SW 1271 (cell line): ENCODE measurements around the gene CHPF.

Source experiments
- DNase-seq, 2 experiments: peaks; one replicate each; lab custom pipeline; 2025; lab: John Stamatoyannopoulos, UW

The CHPF gene

DNA sequence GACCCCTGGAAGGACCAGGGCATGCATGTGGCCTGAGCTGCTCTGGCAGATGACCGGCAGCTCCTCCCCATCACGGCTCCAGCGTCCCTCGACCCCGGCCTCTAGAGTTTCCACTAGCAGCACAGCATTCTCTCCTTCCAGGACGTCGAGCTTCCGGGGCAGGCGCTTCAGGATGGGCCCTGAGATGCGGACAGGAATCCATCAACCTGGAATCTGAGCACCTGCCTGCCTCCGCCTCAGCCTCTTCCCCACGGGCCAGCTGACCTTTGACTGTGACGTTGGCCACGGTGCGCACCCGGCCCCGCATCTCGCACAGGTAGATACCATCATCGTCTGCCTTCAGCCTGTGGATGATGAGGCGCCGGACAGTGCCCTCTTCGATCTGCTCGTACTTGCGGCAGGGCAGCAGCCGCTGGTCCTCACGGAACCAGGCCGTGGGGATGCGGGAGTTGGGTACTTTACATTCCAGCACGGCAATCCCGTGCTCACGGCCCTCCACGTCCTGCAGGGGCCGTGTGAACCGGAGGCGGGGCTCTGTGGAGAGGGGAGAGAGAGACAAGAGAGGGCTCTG is 24.3 kb upstream of the CHPF start:
- no peak for DNase-seq

DNA sequence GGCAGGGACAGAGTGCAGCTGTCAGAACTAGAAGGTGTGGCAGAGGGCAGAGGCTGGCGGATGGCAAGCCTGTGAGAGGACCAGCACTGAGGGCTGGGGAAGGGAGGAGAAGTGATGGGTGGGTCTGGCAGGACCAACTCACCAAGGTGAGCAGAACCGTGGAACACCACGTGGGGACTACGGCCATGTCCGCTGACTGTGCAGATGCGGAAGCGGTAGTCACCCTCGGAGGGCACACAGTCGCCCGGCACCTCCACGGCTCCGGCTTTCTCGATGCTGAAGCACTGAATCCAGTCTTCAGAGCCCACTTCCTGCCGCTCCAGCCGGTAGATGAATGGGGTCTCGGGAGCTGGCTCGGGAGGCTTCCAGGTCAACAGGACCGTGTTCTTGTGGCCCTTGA is 23.5 kb upstream of the CHPF start:
- no peak for DNase-seq

- DNase-seq: no peak
These were observed 23.0 kb upstream of the CHPF start for GRCh38 chr2:219566640-219567039.

GRCh38 chr2:219565130-219566080 is 21.8 kb upstream of the CHPF start:
- no peak for DNase-seq

GRCh38 chr2:219563271-219563928 is 19.8 kb upstream of the CHPF start:
- DNase-seq: no peak

DNA sequence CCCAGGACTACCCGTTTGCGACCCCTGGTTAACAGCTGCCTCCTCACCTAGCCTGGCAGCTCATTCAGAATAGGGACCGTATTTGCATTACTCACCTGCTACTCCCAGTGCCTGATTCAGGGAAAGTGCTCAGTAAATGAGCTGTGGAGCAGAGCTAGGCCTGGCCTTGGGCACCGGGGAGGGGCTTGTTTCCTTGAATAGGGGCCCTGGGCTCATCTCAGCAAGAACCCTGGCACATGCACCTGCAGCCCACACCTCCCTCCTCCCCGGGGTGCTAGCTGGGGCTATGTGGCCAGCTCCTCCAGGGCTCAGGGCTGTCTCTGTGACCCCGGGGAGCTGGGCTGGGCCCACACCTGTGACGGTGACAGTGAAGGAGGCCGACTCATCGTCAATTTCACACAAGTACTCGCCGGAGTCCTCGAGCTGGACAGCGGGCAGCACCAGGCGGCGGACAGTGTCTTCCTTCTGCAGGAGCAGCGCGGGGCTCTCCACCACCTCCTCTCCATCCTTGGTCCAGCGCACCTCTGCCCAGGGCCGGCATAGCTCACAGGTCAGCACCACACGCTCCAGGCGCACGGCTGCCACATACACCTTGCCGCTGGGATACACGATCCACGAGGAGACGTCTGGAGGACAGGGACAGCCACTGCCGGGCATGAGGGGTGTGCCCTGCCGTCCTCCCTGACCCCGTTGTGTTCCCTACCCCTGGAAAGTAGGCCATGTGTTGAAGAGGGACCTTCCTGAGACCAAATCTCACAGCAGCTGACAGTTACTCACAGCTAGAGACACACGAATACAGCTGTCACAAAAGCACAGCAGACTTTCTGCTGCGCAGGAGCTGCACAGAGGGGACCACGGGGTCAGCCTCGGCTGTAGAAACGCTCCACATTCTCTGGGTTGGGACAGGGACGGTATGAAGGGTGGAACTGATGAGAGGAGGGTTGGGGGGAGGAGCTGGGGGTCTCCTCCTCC is 18.7 kb upstream of the CHPF start:
- DNase-seq: no peak

- DNase-seq: no peak
These were observed 17.8 kb upstream of the CHPF start for GRCh38 chr2:219561179-219562048.

DNA sequence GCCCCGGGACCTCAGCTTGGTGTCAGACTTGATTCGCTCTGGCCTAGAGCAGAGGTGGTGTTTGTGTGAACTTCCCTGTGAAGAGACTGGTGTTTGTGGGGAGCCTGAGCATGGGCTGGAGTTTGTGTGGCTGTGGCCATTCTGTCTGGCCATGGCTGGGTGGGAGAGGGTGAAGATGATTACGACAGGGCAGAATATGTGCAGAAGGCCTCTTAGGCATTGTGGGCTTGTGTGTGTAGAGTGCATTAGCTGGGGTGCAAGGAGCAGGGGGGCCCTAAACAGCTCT is 17.2 kb upstream of the CHPF start:
- DNase-seq: no peak

DNA sequence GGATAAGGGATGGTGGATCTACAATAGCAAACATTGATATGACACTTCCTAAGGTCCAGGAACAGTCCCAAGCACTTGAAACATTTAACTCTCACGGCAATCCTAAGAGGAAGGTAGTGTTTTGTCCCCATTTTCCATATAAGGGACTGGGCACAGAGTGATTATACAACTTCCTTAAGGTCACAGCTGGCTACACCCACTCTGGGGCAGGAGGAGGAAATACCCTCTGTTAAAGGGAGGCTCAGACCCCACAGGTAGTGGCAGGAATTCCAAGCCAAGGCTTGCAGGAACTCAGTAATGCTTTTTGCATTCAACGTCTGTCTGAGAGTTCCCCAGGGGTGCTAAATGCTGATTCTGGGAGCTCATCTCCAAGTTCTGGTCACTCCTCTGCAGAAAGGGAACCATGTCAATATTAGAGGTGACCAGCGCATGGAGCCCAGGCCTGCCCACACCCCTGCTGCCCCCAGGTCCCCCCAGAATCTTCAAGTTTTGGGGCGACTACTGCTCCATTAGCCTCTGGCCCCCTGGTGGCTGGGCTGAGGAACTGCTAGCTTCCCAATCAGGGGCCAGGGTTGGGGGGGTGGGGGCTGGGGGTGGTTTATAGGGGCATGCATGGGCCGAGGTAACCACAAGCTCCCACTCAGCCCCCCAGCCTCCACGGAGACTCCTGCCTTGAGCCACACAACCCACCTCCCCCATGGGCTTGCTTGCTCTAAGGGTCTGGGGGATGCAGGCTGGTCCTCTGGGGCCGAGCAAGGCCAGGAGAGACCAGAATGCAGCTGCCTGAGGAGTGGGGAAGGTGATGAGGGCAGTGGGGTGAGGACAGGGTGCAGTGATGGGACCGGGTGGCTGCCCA is 16.7 kb upstream of the CHPF start:
- DNase-seq: no peak

DNA sequence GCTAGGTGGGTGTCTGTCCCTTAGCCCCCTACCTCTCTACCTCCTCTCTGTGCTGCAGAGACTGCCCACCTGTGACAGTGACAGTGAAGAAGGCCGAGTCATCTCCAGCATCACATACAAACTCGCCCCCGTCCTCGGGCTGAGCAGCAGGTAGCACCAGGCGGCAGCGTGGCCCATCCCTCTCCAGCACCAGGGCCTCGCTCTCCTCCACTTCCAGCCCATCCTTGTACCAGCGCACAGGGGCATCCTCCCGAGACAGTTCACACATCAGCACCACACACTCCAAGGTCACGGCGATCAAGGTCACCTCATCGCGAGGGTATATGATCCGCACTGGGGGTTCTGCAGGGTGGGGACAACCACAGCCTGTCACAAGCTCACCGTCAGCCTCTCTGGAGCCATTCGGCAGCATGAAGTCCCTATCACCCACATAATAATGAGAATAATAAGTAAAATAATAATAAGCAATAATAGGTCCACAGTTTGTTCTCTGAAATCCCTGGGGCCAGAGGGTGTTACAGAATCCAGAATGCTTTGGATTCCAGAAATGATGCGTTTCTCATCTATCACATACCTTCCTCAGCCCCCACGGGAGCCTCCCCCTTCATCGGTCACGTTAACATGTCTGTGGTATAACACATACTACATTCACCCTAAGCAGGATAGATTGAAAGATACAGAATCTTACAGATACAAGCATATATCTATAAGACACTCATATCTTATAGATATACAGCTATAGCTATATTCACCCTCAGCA is 15.7 kb upstream of the CHPF start:
- no peak for DNase-seq

DNA sequence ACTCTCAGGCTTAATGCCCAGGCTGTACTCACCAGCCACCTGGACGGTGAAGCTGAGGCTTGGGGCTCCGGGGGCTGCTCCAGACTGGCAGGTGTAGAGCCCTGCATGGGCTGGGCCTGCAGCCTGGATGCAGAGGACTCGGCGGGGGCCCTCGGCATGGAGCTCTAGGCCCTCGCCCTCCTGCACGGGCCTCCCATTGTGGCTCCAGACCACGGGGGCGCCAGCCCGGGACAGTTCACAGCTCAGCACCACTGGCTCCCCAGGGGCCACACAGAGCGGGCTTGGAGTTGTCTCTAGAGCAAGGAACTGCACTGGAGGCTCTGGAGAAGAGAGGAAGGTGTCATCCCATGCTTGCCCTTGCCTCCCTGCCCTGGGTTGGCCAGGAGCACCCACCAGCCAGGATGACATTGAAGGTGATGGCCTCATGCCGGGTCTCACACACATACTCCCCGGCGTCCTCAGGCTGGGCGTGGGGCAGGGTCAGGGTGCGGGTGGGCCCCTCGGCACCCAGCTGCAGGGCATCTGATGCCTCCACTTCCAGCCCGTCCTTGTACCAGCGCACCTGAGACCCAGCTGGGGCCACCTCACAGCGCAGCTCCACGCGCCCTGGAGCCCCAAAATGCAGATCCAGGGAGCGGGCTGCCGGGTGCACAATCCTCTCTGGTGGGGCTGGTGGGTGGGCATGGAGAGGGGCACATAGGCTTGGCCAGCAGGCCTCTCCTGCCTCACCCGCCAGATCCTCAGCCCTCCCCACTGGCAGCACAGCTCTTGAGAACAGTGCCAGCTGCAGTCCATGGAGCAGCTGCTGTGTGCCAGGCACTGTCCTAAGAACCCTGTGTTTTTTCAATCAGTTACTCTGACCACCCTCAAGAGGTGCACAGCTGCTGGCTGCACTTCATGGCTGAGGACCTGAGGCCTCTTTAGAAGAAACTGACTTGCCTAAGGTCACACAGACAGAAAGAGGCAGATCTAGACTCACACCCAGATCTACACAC is 14.5 kb upstream of the CHPF start:
- DNase-seq: no peak

DNA sequence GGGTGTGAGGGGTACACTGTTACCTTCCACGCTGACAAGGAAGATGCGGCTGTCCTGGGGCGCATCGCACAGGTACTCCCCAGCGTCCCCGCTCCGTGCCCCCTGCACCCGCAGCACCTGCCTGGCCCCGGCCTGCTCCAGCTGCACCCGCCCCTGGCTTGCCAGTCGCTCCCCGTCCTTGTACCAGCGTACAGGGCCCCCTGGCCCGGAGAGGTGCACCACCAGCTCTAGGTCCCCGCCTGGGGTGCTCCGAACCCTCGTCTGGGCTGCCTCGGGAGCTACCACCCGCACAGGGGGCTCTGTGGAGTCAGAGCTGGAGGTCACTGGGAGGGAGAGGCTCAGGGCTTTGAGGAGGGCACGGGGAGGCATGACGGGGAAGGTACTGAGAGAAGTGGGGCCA is 13.7 kb upstream of the CHPF start:
- no peak for DNase-seq

- DNase-seq: no peak
These were observed 12.8 kb upstream of the CHPF start for GRCh38 chr2:219556413-219556812.

DNA sequence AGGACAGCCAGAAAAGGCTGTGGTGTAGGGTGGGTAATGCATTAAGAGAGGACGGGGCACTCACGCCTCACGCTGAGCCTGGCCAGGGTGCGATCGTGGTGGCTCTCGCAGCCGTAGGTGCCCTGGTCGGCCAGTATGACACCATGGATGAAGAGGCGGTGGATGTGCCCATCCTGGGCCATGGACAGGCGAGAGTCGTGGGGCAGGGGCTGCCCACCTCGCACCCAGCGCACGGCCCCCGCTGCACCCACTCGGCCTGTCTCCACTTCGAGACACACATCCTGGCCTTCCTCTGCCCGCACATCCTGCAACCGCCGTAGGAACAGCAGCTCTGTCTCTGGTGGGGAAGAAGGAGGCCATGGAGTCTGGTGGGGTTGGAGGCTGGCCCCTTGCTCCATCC is 12.3 kb upstream of the CHPF start:
- DNase-seq: no peak

- DNase-seq: no peak
These were observed 10.7 kb upstream of the CHPF start for GRCh38 chr2:219554350-219554749.

- DNase-seq: no peak
These were observed 9.9 kb upstream of the CHPF start for GRCh38 chr2:219553463-219553963.

GRCh38 chr2:219553168-219553417 is 9.5 kb upstream of the CHPF start:
- DNase-seq: no peak
